Urinary bladder (tissue), 4 donors: ENCODE data around the gene SLC35C1. TPM values are rescaled to one million over a fixed set of nuclear protein-coding genes. Genes with fewer than 3 reads are reported as not detected.

Experiments
- DNase-seq: peaks from one replicate; pipeline ENCODE4 v3.0.0-alpha.2; 2015; ENCODE audit errors: extremely low spot score
- H3K27ac ChIP-seq: one replicate; pipeline ENCODE4 v1.5.1; 2013; ENCODE audit warnings: low read depth, mild to moderate bottlenecking, moderate library complexity
- H3K36me3 ChIP-seq: one replicate; pipeline ENCODE4 v1.6.1; 2013; ENCODE audit warnings: mild to moderate bottlenecking, moderate library complexity; ENCODE audit not compliant: insufficient read depth
- H3K4me1 ChIP-seq: one replicate; pipeline ENCODE4 v1.6.1; 2013; ENCODE audit warnings: mild to moderate bottlenecking, moderate library complexity; ENCODE audit not compliant: insufficient read depth
- H3K4me3 ChIP-seq: one replicate; pipeline ENCODE4 v1.5.1; 2013; ENCODE audit warnings: low read depth, low read length
- WGBS: extraction: QIAGEN DNeasy Blood & Tissue Kit; methylation state at CpG from one replicate; pipeline ENCODE4 v1.1.7; 2013; 5-methylcytosine and 5-hydroxymethylcytosine counted together
- polyA plus RNA-seq: library from polyadenylated mRNA; stranded (reverse); fragments of 200-250 nt; gene quantifications from one replicate; pipeline ENCODE4 v1.2.3, GENCODE V29; 2013
- total RNA-seq: library from RNA; depleted of rRNA; stranded (reverse); fragments of >200 nt; gene quantifications from one replicate; pipeline ENCODE4 v1.2.3, GENCODE V29; 2014
- donor health status: healthy with polysubstance abuse.
- donor health status: healthy.

The SLC35C1 gene
- total and polyA plus RNA-seq, 2 donors, result 6.2 to 19.2 TPM

DNA sequence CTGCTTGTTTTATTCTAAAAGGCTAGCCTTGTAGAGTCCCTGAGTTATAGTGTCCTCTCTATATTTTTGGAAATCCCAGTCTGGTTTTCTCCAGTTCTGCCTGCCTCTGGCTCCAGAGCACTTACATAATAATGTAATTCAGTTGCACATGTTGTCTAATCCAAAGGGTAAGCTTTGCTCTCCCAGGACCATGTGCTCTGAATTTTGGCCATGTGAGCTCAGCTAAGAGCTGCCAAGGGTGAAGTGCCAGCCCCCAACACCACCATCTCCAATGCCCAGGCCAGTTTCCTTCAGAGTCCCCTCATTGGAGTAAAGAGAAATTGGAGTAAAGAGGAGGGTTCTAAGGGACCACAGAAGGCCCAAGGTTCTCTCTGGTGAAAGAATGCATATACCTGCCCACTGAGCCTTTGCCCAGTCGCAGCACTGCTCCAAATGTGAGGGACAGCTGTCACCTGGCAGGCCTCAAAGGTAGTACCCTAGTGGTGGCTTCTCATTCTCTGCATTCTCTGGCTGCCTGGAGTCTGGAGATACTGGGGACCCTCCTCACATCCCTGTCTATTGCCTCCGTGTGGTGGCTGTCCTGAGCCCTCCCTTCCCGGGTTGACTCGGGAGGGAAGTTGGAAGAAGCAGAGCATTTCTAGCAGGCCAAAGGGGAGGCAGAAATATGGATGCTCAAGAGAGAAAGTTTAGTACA is 47.2 kb downstream of the SLC35C1 start:
- peaks cover 2% of the 10 kb centered on the region for H3K36me3 ChIP-seq
- no peaks in the 10 kb centered on the region for H3K4me1 ChIP-seq
- no peak overlapping the region for H3K27ac ChIP-seq
- 43% methylated on average over 4 of the region's 4 CpGs for WGBS
- no peak overlapping the region for H3K4me3 ChIP-seq
- no peak for DNase-seq

GRCh38 chr11:45852712-45853101 is 47.8 kb downstream of the SLC35C1 start:
- Histone ChIP-seq H3K4me1 (no peaks in the 10 kb centered on the region), H3K4me3 (no peak overlapping the region), H3K36me3 (peaks cover 2% of the 10 kb centered on the region), H3K27ac (no peak overlapping the region)
- DNase-seq, result no peak
- WGBS, result 25% methylated on average over 1 of the region's 1 CpG

GRCh38 chr11:45853332-45854219 is 48.6 kb downstream of the SLC35C1 start:
- peaks cover 2% of the 10 kb centered on the region for H3K36me3 ChIP-seq
- no peak overlapping the region for H3K4me3 ChIP-seq
- no peak overlapping the region for H3K27ac ChIP-seq
- no peaks in the 10 kb centered on the region for H3K4me1 ChIP-seq
- 63% methylated on average over 7 of the region's 7 CpGs for WGBS
- no peak for DNase-seq

DNA sequence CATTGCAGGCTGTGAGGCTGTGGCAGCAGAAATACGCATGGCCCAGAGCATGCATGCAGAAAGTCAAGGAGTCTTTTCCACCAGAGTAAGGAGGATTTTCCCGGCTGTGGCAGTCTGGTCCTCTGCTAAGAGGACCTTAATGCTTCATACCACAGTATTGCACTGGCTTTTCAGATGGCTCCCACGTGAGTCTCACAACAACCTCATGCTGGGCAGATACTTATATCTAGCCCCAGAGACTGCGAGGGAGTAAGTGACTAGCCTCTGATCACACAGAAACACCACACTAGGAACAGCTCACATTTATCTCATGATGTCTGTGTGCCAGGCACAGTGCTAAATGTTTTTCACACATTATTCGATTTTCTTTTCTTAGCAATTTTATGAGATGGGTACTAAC is 50.4 kb downstream of the SLC35C1 start:
- WGBS, result 66% methylated on average over 5 of the region's 5 CpGs
- DNase-seq, result no peak
- no peak overlapping the region for H3K4me3 ChIP-seq
- H3K4me1 ChIP-seq, result no peaks in the 10 kb centered on the region
- no peak overlapping the region for H3K27ac ChIP-seq
- peaks cover 2% of the 10 kb centered on the region for H3K36me3 ChIP-seq

- H3K27ac ChIP-seq, result no peak overlapping the region
- H3K36me3 ChIP-seq, result peaks cover 5% of the 10 kb centered on the region
- DNase-seq, result no peak
- no peaks in the 10 kb centered on the region for H3K4me1 ChIP-seq
- 58% methylated on average over 6 of the region's 6 CpGs for whole genome bisulfite sequencing
- H3K4me3 ChIP-seq, result no peak overlapping the region
These were observed 51.1 kb downstream of the SLC35C1 start for GRCh38 chr11:45856044-45856468.

DNA sequence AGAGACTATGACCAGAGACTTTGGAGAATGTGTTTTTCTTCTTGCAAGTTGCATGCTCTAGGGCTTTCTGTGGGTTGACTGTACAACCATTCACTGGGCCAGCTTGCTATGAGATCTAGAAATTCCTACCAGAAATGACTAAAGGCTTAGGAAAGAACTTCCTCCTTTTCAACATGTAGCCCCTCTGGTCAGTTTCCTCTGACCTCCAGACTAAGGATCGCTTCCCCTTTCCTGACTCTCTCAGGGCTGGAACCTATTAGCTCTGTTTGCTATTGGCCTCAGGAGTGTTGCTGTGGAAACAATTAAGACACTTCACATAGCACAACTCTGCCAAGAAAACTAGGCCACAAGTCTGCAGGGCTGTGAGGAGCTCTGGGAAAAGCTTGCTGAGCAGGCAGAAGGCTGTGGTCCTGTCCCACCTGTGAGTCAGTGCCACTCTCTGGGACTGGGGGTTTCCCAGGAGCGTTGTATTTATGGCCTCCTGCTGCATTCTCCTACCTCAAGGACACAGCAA is 53.1 kb downstream of the SLC35C1 start:
- Histone ChIP-seq H3K4me3 (no peak overlapping the region), H3K36me3 (peaks cover 5% of the 10 kb centered on the region), H3K27ac (no peak overlapping the region), H3K4me1 (no peaks in the 10 kb centered on the region)
- 14% methylated on average over 2 of the region's 2 CpGs for WGBS
- no peak for DNase-seq

- H3K27ac ChIP-seq, result no peak overlapping the region
- no peak overlapping the region for H3K4me3 ChIP-seq
- DNase-seq, result no peak
- no peaks in the 10 kb centered on the region for H3K4me1 ChIP-seq
- H3K36me3 ChIP-seq, result peaks cover 5% of the 10 kb centered on the region
- 64% methylated on average over 5 of the region's 5 CpGs for WGBS
These were observed 53.9 kb downstream of the SLC35C1 start for GRCh38 chr11:45858751-45859398.

- DNase-seq, result peak; percentile 55
- H3K4me3 ChIP-seq, result no peak overlapping the region
- peaks cover 5% of the 10 kb centered on the region for H3K36me3 ChIP-seq
- 20% methylated on average over 12 of the region's 12 CpGs for WGBS
- H3K27ac ChIP-seq, result no peak overlapping the region
- no peaks in the 10 kb centered on the region for H3K4me1 ChIP-seq
These were observed 54.8 kb downstream of the SLC35C1 start for GRCh38 chr11:45859661-45860140.

DNA sequence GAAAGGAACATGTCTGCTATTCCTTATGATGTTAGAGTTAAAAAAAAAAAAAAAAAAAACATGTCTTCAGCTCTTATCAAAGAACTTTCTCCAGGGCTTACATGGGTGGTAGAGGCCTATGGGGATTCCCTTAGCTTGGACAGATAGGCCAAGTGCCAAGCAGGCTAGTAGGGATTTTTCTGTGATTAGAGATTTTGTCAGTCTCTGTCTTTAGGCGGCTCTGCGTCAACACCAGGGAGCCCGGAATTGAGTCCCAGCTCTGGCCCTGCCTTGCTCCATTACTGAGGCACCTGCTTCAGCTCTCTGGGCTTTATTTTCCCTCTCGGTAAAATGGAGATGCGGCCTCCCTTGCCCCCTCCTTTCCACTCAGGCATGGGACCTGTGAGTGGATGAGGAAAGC is 55.4 kb downstream of the SLC35C1 start:
- no peaks in the 10 kb centered on the region for H3K4me1 ChIP-seq
- H3K4me3 ChIP-seq, result no peak overlapping the region
- no peak overlapping the region for H3K27ac ChIP-seq
- H3K36me3 ChIP-seq, result peaks cover 5% of the 10 kb centered on the region
- WGBS, result 62% methylated on average over 5 of the region's 5 CpGs
- DNase-seq, result no peak

DNA sequence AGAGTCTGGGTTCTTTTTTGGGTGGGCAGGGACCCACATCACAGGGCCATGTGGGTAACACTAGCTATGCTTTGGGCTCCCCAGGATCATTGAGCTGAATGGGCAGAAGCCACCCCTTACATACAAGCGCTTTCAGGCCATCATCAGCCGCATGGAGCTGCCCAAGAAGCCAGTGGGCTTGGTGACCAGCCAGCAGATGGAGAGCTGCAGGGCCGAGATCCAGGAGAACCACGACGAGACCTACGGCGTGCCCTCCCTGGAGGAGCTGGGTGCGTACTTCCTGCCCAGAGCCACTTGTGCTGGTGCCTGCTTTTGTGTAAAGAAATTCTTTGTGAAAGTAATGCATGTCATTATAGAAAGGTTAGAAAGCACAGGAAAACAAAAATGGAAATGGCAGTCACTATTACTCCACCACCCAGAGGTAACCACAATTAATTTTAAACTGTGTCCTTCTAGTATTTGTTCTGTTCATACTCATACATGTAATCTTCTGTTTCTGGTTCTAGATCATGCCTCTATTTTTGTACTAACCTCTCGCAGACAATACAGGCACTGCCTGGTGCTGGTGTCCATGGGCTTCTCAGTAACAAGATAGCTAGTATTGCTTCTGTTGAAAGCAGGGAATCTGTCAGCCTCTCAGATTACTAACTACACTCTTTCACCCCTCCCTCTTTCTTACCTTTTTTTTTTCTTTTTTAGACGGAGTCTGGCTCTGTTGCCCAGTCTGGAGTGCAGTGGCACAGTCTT is 56.0 kb downstream of the SLC35C1 start:
- Histone ChIP-seq H3K36me3 (peaks cover 5% of the 10 kb centered on the region), H3K4me3 (no peak overlapping the region), H3K27ac (no peak overlapping the region), H3K4me1 (no peaks in the 10 kb centered on the region)
- 69% methylated on average over 10 of the region's 10 CpGs for WGBS
- DNase-seq, result no peak
